ENCODE data around the gene SLC25A45. TPM values are rescaled to one million over a fixed set of nuclear protein-coding genes. Genes with fewer than 3 reads are reported as not detected.

Gene SLC25A45
- total and polyA plus RNA-seq, 2 of the 4 experiments (the other 2 are of a cell fraction), result 0.72 to 1.2 TPM

GRCh38 chr11:65382804-65383368, 440 bp upstream of the SLC25A45 start:
- H4K91ac ChIP-seq (ENCODE audit: insufficient read depth, low read depth, low read length), result peak overlapping the region; percentile 96
- peak overlapping the region; percentile 88 for H3K27ac ChIP-seq (ENCODE audit: insufficient read depth, low read length)
- peak overlapping the region; percentile 81 for H3K56ac ChIP-seq (ENCODE audit: extremely low read depth, insufficient read depth, low read length)
- peak overlapping the region; percentile 95 for H3K23ac ChIP-seq (ENCODE audit: low read depth, low read length)
- no peaks in the 10 kb centered on the region for H3K27me3 ChIP-seq (ENCODE audit: control insufficient read depth, insufficient read depth, low read length)
- no peak for TF ChIP-seq MAFK (IDR thresholded peaks at IDR 0.05; ENCODE audit: low read depth, low read length)
- no peak for TF ChIP-seq RCOR1 (IDR thresholded peaks at IDR 0.05; ENCODE audit: insufficient replicate concordance, low read length)
- no peak for TF ChIP-seq SMC3 (IDR thresholded peaks at IDR 0.05; ENCODE audit: low read depth, low read length)
- TF ChIP-seq RFX5 (IDR thresholded peaks at IDR 0.05; ENCODE audit: low read depth, low read length), result no peak
- no peak for TF ChIP-seq USF2 (IDR thresholded peaks at IDR 0.05; ENCODE audit: low read depth, low read length)
- TF ChIP-seq CHD1 (IDR thresholded peaks at IDR 0.05; ENCODE audit: low read depth, low read length), result 0 out of 2 replicates have a peak, but pooled peaks have one; percentile 42
- no peak for TF ChIP-seq FOS (IDR thresholded peaks at IDR 0.05; ENCODE audit: low read depth, low read length)
- TF ChIP-seq POLR2A (IDR thresholded peaks at IDR 0.05; ENCODE audit: low read depth, low read length), result peak; percentile 96
- TF ChIP-seq RAD21 (IDR thresholded peaks at IDR 0.05; ENCODE audit: low read length), result no peak
- dilution Hi-C loops (cut with HindIII; ENCODE audit: low sequenced_read_pairs, unreplicated experiment), result no loop called here
- H3K9ac ChIP-seq (ENCODE audit: low read depth, low read length), result peak overlapping the region; percentile 53
- intact Hi-C loops (cut with micrococcal nuclease), result loop anchor here (1.0 to 5.0 kb wide), 3 partner anchors 38 to 189 kb away; partner anchors contain the start of genes FAM89B and ZNRD2
- ChIA-PET POLR2A (ENCODE audit: unreplicated experiment) (interaction anchor here (1.0 to 4.7 kb wide), 3 partner anchors 40 to 123 kb away, joined by 3 to 32 read pairs (median 4); partner anchors contain the start of genes MALAT1 and NEAT1), CTCF (no interaction called here)
- in situ Hi-C loops (cut with MboI; ENCODE audit: low sequenced_read_pairs), result no loop called here
- H3K4me3 ChIP-seq (ENCODE audit: insufficient read depth, low read depth, low read length), result peak overlapping the region; percentile 21
- H3K9me1 ChIP-seq (ENCODE audit: insufficient read depth, low read length), result peaks cover 24% of the 10 kb centered on the region
- H3K79me1 ChIP-seq (ENCODE audit: low read depth in 1 of 2, low read length in 2 of 2), result peaks cover 21 to 60% of the 10 kb centered on the region in 2 experiments
- peaks cover 6% of the 10 kb centered on the region for H4K20me1 ChIP-seq (ENCODE audit: insufficient read depth, low read length)
- peak overlapping the region; percentile 86 for H2BK20ac ChIP-seq (ENCODE audit: low read depth, low read length)
- WGBS, 2 experiments (ENCODE audit: extremely low coverage in 2 of 2, insufficient read length in 1 of 2), result 0% methylated on average over 1 of the region's 12 CpGs; no CpG with 5 or more reads in 1 of the 2 experiments
- H2AK9ac ChIP-seq (replicated peaks; ENCODE audit: low read depth, low read length, poor library complexity), result peak overlapping the region; percentile 96
- H2AK5ac ChIP-seq (ENCODE audit: low read depth, low read length), result peak overlapping the region; percentile 95
- peak overlapping the region; percentile 98 for H3K4ac ChIP-seq (ENCODE audit: low read depth, low read length)
- H2BK15ac ChIP-seq (ENCODE audit: low read depth, low read length), result peak overlapping the region; percentile 78; the same call in 1 of the 3 replicates
- peak overlapping the region; percentile 86 for H3K4me2 ChIP-seq (ENCODE audit: low read depth, low read length)
- no peaks in the 10 kb centered on the region for H3K36me3 ChIP-seq (ENCODE audit: control insufficient read depth, insufficient read depth, low read length)
- no peak for DNase-seq
- peak overlapping the region; percentile 82 for H2BK5ac ChIP-seq (ENCODE audit: low read depth, low read length, poor library complexity, severe bottlenecking)
- H2BK120ac ChIP-seq (ENCODE audit: low read depth, low read length), result peak overlapping the region; percentile 92
- H3K18ac ChIP-seq (ENCODE audit: low read depth, low read length), result peak overlapping the region; percentile 62
- peak overlapping the region; percentile 79 to 90 for H4K8ac ChIP-seq (ENCODE audit: low read depth in 2 of 2, low read length in 2 of 2)
- no TSS peak for BruUV-seq (replicated peaks)
- H2AFZ ChIP-seq (replicated peaks; ENCODE audit: low read length, poor library complexity), result peak overlapping the region; percentile 96
- peak overlapping the region; percentile 53 for H4K5ac ChIP-seq (ENCODE audit: low read depth, low read length)
- H3K14ac ChIP-seq (replicated peaks; ENCODE audit: low read depth, low read length), result peak overlapping the region; percentile 96
- peaks cover 27% of the 10 kb centered on the region for H3K4me1 ChIP-seq (ENCODE audit: control insufficient read depth, insufficient read depth, low read length)
- ATAC-seq (ENCODE audit: low read depth), result no peak
- H3K9me3 ChIP-seq (ENCODE audit: control insufficient read depth, insufficient read depth, low read length), result no peaks in the 10 kb centered on the region
